HL-60/S4 (cell line): ENCODE measurements around the gene TRMT112.
"Not testable (repeated sequence)": the region's sequence is repeated elsewhere in the genome, so short reads cannot be mapped to it uniquely, and the experiment has no call there.

Source experiments
- in situ Hi-C: fragments of 300-500 bp; cut with MboI; formaldehyde crosslinking; loops from 2 replicates; pipeline ENCODE4 v1.14.3; 2022; ENCODE audit warnings: low sequenced_read_pairs

TRMT112 gene

DNA sequence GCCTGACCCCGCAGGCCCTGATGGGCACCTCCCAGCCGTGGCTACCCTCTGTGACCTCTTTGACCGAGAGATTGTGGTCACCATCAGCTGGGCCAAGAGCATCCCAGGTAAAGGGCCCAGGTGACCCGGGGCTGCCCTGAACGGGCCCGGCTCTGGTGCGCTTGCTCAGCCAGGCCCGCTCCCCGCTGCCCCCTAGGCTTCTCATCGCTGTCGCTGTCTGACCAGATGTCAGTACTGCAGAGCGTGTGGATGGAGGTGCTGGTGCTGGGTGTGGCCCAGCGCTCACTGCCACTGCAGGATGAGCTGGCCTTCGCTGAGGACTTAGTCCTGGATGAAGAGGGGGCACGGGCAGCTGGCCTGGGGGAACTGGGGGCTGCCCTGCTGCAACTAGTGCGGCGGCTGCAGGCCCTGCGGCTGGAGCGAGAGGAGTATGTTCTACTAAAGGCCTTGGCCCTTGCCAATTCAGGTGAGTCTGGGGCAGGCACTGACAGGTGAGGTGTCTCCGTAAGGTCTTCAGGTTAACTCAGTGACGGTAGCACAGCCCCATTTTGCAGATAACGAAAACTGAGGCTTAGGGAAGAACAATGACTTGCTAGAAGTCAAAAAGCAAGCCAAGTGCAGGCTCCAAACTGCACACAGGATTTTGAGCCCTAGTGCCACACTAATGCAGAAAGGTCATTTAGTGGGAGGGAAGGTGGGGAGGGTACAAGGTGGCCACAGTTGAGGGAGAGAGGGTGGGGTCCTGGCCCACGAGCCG is 2.4 kb downstream of the TRMT112 start:
- in situ Hi-C loops = no loop called here

DNA sequence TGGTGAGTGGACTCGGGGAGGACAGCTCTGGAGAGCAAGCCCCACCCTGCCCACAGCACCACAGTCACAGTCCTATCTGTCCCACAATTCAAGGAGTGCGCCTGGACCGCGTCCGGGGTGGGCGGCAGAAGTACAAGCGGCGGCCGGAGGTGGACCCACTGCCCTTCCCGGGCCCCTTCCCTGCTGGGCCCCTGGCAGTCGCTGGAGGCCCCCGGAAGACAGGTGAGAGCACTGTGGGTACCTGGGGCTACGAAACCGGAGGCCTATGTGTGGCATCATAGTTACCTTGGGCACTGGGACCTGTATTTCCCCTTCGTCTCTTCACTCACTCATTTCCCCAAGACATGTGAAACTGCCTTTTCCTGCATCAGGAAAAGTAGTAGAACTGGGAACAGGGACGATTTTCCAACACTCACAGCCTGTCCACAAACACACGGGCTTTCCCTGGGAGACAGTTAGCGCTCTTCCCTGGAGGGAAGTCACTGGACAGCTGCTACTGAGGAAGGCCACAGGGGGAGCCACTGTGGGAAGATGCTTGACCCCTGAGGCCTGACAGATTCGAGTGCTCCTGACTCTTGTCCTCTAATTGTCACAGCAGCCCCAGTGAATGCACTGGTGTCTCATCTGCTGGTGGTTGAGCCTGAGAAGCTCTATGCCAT is 3.1 kb downstream of the TRMT112 start:
- in situ Hi-C loops = no loop called here

DNA sequence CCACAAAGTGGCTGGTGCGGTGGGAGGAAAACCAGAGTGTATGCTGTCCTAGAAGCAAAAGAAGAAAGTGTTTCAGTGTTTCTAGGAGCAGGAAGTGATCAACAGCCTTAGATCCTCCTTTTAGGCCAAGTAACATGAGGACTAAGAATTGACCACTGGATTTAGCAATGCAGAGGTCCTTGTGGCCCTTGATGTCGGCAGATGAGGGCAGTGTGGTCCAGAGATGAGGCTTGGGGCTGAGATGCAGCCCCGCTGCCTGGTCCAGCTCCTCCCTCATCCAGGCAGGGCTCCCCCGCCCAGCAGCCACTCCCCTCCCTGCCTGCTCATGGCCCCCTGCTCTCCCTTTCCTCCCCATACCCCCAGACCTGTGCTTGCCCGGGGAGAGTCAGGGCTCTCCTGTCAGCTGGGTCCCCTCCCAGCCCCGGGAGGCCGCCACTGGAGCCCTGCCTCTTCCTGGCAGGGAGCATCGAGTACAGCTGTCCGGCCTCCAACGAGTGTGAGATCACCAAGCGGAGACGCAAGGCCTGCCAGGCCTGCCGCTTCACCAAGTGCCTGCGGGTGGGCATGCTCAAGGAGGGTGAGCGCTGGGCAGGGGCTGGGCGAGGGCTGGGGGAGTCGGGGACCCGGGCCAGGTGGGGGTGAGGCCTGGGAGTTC is 3.7 kb downstream of the TRMT112 start:
- in situ Hi-C loops = no loop called here

DNA sequence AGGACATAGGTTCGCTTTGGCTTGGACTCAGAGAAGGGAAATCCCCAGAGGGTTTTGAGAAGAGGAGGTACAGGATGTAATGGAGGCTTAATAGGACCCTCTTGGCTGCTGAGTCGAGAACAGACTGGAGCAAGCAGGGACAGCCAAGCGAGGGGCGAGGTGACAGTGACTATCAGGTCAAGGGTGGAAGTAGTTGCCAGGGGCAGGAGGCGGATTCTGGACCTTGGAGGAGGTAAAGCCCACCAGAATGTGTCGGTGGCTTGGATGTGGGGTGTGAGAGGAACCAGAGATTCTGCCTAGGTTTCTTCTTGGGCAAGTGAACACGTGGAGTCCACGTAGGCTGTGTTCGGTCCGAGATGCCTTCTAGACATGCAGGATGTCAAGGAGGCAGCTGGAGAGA is 4.4 kb downstream of the TRMT112 start:
- in situ Hi-C loops = no loop called here

DNA sequence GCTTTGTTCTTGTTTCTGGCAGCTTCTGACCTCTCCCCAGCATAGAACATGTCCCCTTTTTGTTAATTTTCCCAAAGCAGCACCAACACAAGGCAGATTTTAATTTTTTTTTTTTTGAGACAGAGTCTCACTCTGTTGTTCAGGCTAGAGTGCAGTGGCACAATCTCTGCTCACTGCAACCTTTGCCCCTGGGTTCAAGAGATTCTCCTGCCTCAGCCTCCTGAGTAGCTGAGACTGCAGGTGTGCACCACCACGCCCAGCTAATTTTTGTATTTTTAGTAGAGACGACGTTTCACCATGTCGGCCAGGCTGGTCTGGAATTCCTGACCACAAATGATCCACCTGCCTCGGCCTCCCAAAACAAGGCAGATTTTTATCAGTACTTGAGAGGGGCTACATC is 9.6 kb downstream of the TRMT112 start:
- in situ Hi-C loops = not testable (repeated sequence)

DNA sequence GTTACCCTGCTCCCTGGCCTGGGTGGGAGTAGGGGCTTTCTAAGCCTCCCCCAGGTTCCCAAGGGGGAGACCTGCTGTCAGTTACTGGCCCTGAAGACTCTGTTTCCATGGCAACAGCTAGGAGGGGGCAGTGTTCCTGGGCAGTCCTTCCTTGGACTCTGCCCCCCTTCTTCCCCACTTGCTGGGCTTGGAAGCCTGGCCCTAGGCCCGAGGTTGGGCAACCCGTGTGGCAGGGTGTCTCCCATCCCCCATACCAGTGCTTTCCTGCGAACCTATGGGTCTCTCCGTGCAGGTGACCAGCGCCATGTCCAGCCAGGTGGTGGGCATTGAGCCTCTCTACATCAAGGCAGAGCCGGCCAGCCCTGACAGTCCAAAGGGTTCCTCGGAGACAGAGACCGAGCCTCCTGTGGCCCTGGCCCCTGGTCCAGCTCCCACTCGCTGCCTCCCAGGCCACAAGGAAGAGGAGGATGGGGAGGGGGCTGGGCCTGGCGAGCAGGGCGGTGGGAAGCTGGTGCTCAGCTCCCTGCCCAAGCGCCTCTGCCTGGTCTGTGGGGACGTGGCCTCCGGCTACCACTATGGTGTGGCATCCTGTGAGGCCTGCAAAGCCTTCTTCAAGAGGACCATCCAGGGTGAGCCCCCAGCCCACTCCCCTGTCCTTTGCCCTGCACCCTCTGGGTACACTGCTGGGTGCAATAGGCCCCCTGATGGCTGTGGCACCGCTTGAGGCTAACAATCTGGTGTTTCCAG is 10.3 kb downstream of the TRMT112 start:
- in situ Hi-C loops = no loop called here

DNA sequence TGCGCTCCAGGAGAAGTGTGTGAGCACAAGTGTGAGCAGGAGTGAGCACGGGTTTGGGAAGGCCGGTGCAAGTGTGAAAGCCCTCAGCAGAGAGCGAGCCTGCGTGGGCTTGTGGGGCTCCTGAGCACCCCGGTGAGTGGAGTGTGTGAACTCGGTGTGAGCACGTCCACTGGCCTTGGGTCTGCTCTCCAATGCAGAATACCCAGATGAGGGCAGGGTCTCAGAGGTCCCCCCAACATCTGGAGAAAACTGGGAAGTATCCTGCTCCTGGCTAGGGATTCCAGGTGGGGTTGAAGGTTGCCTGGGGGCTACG is 10.8 kb downstream of the TRMT112 start:
- in situ Hi-C loops = no loop called here

DNA sequence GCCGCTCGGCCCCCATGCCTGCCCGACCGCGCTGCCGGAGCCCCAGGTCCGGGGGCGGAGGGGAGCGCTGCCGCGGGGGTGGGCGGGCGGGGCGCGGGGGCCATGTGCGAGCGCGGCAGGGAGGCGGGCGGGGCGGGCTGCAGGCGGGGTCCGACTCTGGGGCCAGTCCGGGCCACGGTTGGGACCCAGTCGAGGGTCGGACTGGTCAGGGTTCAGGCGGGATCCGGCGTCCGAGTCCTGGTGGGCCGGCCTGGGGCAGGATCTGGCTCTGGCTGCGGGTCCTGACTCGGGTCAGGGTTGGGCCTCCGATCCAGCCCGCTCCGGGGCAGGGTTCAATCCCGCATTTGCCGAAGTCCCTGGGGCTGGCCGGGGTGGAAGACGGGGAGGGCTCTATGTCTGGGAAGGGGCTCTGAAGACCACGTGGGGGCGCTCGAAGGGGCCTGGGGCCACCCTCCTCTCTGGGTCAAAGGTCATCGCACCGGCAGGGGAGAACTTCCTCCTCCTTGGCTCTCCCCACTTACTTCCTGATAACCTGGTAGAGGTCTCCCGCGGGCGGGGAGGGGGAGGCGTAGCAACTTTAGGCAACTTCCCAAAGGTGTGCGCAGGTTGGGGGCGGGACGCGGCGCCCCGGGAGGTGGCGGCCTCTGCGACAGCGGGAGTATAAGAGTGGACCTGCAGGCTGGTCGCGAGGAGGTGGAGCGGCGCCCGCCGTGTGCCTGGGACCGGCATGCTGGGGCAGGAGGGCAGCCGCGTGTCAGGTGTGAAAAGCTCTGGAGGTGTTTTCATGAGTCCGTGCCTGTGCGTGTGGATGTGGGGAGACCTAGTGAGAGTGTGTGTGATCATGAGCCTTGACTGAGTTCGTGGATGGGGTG is 11.4 kb downstream of the TRMT112 start:
- in situ Hi-C loops = no loop called here

DNA sequence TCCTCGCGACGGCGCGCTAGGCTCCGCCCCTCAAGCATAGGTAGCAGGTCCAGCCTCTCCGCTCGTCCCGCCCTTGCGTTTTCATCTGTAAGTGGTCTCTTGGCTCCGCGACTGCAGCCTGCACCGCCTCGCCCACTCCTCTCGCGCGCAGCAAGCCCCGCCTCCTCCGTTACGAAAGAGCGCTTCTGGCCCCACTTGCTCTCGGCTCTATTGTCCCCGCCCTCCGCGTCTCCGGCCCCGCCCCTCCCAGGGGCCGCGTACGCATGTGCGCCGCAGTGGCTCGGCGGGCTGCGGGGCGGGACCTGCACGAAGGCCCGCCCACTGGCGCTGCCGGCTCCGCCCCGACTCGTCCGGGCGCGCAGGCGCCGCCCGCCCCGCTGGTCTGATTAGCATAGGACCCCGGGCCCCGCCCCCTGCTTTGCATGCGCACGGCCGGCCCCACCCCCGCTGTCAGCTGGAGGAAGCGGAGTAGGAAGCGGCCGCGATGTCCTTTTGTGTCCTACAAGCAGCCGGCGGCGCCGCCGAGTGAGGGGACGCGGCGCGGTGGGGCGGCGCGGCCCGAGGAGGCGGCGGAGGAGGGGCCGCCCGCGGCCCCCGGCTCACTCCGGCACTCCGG is 12.2 kb downstream of the TRMT112 start, which contains the start of gene ESRRA:
TSS of gene ESRRA (plus strand) at position 450 of the 616 bp plus-strand sequence. CDS start 1,656 bp downstream, outside the sequence.
- in situ Hi-C loops = no loop called here

DNA sequence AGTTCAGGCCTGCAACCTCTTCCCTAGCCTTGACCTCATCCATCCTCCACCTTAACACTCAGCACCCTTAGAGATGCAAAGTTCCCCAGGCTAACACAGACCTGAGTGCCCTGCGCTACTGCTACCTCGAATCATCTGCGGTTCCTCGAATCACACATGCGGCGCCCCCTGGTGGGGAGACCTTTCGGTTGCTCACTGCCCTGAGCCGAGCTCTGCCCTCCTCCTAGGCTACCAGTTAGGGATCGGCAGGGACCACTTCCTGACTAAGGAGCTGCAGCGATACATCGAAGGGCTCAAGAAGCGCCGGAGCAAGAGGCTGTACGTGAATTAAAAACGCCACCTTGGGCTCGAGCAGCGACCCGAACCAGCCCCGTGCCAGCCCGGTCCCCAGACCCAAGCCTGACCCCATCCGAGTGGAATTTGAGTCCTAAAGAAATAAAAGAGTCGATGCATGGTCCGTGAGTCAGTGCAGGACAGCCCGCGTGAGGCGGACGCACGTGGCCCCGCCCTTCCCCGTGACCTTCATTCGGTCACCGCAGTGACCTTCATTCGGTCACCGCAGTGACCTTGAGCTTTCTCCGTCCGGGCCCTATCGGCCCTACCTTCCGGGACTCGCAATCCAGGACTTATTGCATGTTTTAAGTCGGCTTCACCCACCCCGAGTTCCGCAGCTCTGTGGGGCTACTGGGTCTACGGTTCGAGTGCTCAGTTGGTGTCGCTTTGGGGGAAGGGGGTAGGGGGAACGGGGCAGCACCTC is 12.9 kb downstream of the TRMT112 start:
- in situ Hi-C loops = no loop called here

DNA sequence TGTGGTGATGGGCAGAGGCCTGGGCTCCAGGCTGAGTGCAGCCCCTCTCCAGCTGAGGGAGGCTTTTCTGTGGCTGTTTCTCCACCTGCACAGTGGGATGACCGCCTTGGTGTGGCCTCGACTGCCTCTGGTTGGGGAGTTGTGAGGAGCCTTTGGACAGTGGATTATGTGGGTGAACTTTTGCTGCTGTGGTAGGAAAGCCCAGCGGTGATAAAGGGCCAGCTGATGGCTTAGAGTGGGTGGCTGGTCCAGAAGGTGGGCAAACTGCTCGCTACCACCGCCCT is 13.4 kb downstream of the TRMT112 start:
- in situ Hi-C loops = no loop called here

DNA sequence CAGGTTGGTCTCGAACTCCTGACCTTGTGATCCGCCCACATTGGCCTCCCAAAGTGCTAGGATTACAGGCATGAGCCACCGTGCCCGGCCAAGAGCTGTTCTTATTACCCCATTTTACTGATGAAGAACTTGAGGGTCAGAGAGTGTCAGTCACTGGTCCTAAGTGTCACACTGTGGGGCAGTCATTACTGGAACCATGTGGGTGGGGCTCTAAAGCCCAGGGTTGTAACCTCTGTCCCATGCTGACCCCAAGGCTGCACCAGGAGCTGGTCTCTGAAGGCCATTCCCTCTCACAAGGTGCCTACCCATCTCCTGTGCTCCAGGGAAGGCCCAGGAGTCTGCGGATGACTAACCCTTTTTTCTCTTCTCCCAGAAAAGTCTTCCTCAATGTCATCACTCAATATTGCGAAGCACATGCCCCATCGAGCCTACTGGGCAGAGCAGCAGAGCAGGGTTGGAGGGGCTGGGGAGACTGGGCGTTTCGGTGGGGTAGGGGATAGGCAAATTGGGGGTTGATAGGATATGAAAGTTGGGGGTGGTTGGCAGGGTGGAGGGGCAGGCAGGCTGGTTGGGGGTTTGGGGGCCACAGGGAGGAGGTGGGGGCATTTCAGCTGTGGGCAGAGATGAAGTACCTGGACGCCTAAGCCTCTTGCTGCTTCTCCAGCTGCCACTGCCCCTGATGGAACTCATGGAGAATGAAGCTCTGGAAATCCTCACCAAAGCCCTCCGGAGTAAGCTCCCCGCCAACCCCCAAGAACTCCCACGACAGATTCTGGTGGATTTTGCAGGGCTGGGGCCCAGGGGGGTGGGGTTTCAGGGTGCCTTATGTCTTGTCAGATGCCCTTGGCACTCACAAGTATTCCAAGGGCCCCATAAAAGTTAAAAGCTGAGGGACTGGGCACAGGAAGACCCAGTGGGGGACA is 14.0 kb downstream of the TRMT112 start:
- in situ Hi-C loops = no loop called here

DNA sequence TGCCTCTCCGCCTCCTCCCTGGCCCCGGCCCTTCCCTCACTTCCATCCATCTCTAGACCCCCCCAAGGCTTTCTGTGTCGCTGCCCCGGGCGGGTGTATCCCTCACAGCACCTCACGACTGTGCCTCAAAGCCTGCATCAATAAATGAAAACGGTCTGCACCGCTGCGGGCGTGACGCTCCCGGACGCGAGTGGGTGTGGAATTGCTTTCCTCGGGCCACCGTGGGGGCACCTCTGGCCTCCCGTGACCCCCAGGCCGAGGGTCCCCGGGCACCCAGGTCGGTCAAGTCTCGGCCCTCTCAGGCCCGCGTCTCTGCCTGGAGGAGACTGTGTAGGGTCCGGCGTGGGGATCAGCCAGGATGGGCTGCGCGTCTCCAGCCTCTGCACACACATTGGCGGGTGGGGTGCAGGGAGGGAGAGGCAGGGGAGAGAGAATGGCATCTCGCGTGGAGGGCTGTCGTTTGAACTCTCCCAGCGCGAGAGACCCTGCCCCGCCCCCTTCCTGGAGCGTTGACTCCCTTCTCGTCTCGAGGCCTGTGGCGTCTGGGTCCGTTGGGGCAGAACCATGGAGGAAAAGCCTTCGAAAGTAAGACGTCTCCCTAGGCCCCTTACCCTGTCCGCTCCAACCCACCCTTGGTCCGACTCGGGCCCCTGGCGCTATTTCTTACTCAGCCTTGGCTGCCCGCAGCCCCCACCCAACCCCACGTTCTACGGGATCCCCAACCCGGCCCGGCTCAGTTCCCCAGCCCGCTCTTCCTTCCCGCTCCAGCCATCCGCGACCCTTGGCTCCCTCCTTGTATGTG is 17.3 kb downstream of the TRMT112 start, which contains the start of gene CATSPERZ:
TSS of gene CATSPERZ (plus strand) at position 512 of the 802 bp plus-strand sequence. CDS start at position 565, 53 bp downstream.
- in situ Hi-C loops = no loop called here

DNA sequence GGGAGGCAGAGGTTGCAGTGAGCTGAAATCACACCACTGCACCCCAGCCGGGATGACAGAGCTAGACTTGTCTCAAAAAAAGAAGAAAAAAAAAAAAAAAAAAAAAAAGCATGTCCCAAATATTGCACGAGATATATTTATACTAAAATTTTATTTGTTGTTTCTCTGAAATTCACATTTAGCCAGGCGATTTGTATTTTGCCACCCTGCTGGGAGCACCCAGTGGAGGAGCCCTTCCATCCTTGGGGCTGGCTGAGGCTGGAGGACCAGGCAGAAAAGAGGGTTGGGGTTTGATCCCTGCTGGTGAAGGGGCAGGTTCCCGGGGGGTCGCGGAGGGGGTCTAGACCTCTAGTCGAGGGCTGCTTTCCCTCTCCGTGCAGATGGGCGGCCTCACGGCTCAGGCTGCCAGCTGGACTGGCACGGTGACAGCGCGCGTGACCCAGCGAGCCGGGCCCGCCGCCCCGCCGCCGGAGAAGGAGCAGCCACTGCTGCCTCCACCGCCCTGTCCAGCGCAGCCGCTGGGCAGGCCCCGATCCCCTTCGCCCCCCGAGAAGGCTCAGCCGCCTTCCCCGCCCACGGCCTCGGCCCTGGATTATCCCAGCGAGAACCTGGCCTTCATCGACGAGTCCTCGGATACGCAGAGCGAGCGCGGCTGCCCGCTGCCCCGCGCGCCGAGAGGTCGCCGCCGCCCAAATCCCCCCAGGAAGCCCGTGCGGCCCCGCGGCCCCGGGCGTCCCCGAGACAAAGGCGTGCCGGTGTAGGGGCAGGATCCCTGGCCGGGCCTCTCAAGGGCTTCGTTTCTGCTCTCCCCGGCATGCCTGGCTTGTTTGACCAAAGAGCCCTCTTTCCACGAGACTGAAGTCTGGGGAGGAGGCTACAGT is 18.2 kb downstream of the TRMT112 start:
- in situ Hi-C loops = no loop called here

DNA sequence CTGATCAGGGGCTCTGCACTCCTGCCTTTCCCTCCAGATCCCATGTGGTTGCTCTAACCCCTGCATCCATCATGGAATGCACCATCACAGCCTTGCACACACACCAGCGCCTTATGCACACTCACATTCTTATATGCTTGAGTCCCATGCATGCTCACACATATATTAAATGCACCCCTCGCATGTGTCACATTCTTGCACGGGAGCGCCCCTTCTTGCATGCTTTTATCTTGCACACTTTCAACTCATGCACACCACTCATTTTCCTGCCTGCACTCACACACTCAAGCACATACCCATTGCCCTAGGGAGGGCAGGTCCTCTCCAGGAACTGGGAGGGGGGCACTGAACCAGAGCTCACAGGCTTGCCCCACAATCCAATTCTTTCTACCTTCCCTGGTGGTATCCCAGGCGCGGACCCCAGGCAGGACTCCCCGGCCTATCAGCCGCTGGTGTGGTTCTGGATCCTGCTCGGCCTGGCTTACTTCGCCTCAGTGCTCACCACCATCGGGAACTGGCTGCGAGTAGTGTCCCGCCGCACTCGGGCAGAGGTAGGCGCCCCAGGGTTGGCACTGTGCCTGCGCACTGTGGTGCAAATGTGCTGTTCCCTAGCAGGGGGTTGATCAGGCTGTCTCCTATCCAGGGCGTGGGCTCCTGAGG is 19.5 kb downstream of the TRMT112 start:
- in situ Hi-C loops = no loop called here
